OCI-LY7 (cell line): Measurements from ENCODE around the gene SECISBP2.

Experiments used
- CTCF ChIP-seq: fragments of 200-600 bp; sonication (generic); conservative IDR thresholded peaks from 2 replicates; pipeline ENCODE4 v1.5.1; 2014; ENCODE audit warnings: mild to moderate bottlenecking, antibody characterized with exemption, low read length, moderate library complexity, mixed read lengths
- EZH2phosphoT487 ChIP-seq: fragments of 200-600 bp; sonication (generic); IDR thresholded peaks from 2 replicates; pipeline ENCODE4 v1.6.1; 2018; ENCODE audit warnings: low read depth, borderline replicate concordance, mild to moderate bottlenecking, mixed run types, antibody characterized with exemption, low read length, moderate library complexity, mixed read lengths

DNA sequence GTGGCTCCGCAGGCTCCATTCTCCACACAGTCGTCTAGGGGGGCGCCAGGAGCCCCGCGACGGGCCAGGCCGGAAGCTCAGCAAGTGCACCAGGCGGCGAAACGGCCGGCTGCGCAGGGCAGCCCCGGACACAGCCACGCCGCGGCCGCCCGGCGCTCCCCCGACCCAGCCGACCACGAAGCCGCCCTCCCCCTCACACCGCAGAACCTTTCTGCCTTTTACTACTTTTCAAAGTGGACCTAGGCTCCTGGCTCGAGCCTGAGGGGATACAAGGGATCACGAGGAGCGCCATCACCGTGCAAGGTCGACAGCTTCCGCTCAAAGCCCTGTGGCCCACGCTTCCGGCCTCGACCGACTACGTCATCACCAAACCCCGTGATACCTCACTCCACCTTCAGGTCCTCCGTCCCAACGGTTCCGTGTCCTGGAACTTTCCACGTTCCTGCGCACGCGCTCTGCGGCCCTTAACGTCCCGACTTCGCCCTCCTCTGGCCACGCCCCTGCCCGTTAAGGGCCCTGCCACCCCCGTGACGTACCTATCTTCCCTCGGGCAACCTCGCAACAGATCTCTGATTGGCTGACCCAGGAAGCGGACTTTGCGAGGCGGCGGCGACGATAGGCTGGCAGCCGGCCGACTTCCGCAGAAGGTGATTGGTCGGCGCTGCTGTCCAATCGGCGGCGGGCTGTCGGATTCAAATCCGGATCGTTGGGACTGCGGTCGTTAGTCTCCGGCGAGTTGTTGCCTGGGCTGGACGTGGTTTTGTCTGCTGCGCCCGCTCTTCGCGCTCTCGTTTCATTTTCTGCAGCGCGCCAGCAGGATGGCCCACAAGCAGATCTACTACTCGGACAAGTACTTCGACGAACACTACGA, 7.6 kb upstream of the SECISBP2 start, which contains the start of gene CKS2:
- peak; percentile 50; the same call in 1 of the 2 replicates for TF ChIP-seq CTCF
- no peak for TF ChIP-seq EZH2phosphoT487
